Mesothelial cell of epicardium (in vitro differentiated cells): ENCODE data around the gene ZBTB40. TPM values are rescaled to one million over a fixed set of nuclear protein-coding genes. Genes with fewer than 3 reads are reported as not detected.

Source experiments
- DNase-seq, 2 experiments: peaks; one replicate each; pipeline ENCODE4 v3.0.0; 2021; ENCODE audit warnings: low spot score in 2 of 2; ENCODE audit not compliant: unreplicated experiment in 2 of 2
- H3K27ac Mint-ChIP-seq: 2 replicates; pipeline ENCODE4 v1.8.0; 2021; ENCODE audit warnings: mixed read lengths
- H3K27me3 Mint-ChIP-seq: 2 replicates; pipeline ENCODE4 v1.8.0; 2021; ENCODE audit warnings: low read depth, mixed read lengths
- H3K36me3 Mint-ChIP-seq: 2 replicates; pipeline ENCODE4 v1.8.0; 2021; ENCODE audit warnings: mixed read lengths
- H3K4me1 Mint-ChIP-seq: 2 replicates; pipeline ENCODE4 v1.8.0; 2021; ENCODE audit warnings: mixed read lengths
- H3K4me3 Mint-ChIP-seq: 2 replicates; pipeline ENCODE4 v1.8.0; 2021; ENCODE audit warnings: mild to moderate bottlenecking, moderate library complexity, mixed read lengths
- H3K9me3 Mint-ChIP-seq: 2 replicates; pipeline ENCODE4 v1.8.0; 2021; ENCODE audit warnings: mixed read lengths
- CTCF ChIP-seq: fragments of 200-600 bp; sonication (generic); IDR thresholded peaks from one replicate; pipeline ENCODE4 v1.5.0; 2021; ENCODE audit warnings: antibody characterized with exemption; ENCODE audit not compliant: unreplicated experiment
- total RNA-seq: library from RNA; stranded (reverse); gene quantifications from 3 replicates; pipeline ENCODE4 v1.2.1, GENCODE V29; 2021

Gene ZBTB40
- total RNA-seq, 1 donor from 2014 or later: 24.8 TPM

- no peak overlapping the region for H3K4me3 Mint-ChIP-seq
- no peak for TF ChIP-seq CTCF
- no peaks in the 10 kb centered on the region for H3K9me3 Mint-ChIP-seq
- H3K4me1 Mint-ChIP-seq: no peaks in the 10 kb centered on the region
- H3K36me3 Mint-ChIP-seq: no peaks in the 10 kb centered on the region
- H3K27me3 Mint-ChIP-seq: peaks cover 2% of the 10 kb centered on the region
- H3K27ac Mint-ChIP-seq: no peak overlapping the region
- no peak for DNase-seq
Measured at GRCh38 chr1:22539510-22540118, 88.0 kb downstream of the ZBTB40 start.

- no peaks in the 10 kb centered on the region for H3K9me3 Mint-ChIP-seq
- TF ChIP-seq CTCF: no peak
- no peak overlapping the region for H3K4me3 Mint-ChIP-seq
- no peaks in the 10 kb centered on the region for H3K36me3 Mint-ChIP-seq
- H3K27ac Mint-ChIP-seq: no peak overlapping the region
- no peaks in the 10 kb centered on the region for H3K4me1 Mint-ChIP-seq
- DNase-seq: no peak
- H3K27me3 Mint-ChIP-seq: peaks cover 5% of the 10 kb centered on the region
Measured at GRCh38 chr1:22540337-22540736, 88.7 kb downstream of the ZBTB40 start.

- Mint-ChIP-seq H3K27ac (no peak overlapping the region), H3K9me3 (no peaks in the 10 kb centered on the region), H3K36me3 (no peaks in the 10 kb centered on the region), H3K4me3 (no peak overlapping the region), H3K27me3 (peaks cover 27% of the 10 kb centered on the region), H3K4me1 (no peaks in the 10 kb centered on the region)
- DNase-seq: no peak
- TF ChIP-seq CTCF: no peak
Measured at GRCh38 chr1:22542886-22543285, 91.2 kb downstream of the ZBTB40 start.

GRCh38 chr1:22543679-22544078 lies 92.0 kb downstream of the ZBTB40 start:
- peaks cover 35% of the 10 kb centered on the region for H3K27me3 Mint-ChIP-seq
- H3K36me3 Mint-ChIP-seq: no peaks in the 10 kb centered on the region
- no peaks in the 10 kb centered on the region for H3K4me1 Mint-ChIP-seq
- no peak for DNase-seq
- H3K27ac Mint-ChIP-seq: no peak overlapping the region
- no peaks in the 10 kb centered on the region for H3K9me3 Mint-ChIP-seq
- no peak for TF ChIP-seq CTCF
- no peak overlapping the region for H3K4me3 Mint-ChIP-seq

- H3K36me3 Mint-ChIP-seq: no peaks in the 10 kb centered on the region
- H3K27me3 Mint-ChIP-seq: peaks cover 42% of the 10 kb centered on the region
- DNase-seq: no peak
- no peak for TF ChIP-seq CTCF
- H3K4me3 Mint-ChIP-seq: no peak overlapping the region
- H3K4me1 Mint-ChIP-seq: no peaks in the 10 kb centered on the region
- H3K9me3 Mint-ChIP-seq: no peaks in the 10 kb centered on the region
- H3K27ac Mint-ChIP-seq: no peak overlapping the region
Measured at GRCh38 chr1:22544606-22545005, 93.0 kb downstream of the ZBTB40 start.

- Mint-ChIP-seq H3K36me3 (no peaks in the 10 kb centered on the region), H3K27ac (no peak overlapping the region), H3K27me3 (peaks cover 43% of the 10 kb centered on the region), H3K9me3 (no peaks in the 10 kb centered on the region), H3K4me1 (no peaks in the 10 kb centered on the region), H3K4me3 (no peak overlapping the region)
- TF ChIP-seq CTCF: no peak
- no peak for DNase-seq
Measured at GRCh38 chr1:22545141-22545540, 93.5 kb downstream of the ZBTB40 start.
